GM15510 (cell line): ENCODE data around the gene REEP6.

Experiments used
- POLR2A ChIP-seq: IDR thresholded peaks from 3 replicates; pipeline ENCODE4 v1.6.1; 2011; ENCODE audit warnings: borderline replicate concordance; ENCODE audit not compliant: insufficient read length; ENCODE audit errors: extremely low read depth

REEP6 gene

GRCh38 chr19:1491114-1491848 lies at the start of gene REEP6:
Gene REEP6 (plus strand): TSS chr19:1491181. CDS start chr19:1491270, 89 bp downstream.
- TF ChIP-seq POLR2A: no peak

GRCh38 chr19:1441677-1442438 lies 49.1 kb upstream of the REEP6 start:
- TF ChIP-seq POLR2A: no peak

- TF ChIP-seq POLR2A: no peak
These were observed 45.6 kb upstream of the REEP6 start for GRCh38 chr19:1445185-1445931.

- TF ChIP-seq POLR2A: no peak
These were observed 44.9 kb upstream of the REEP6 start for GRCh38 chr19:1445932-1446712.

GRCh38 chr19:1446713-1447481 lies 44.1 kb upstream of the REEP6 start:
- TF ChIP-seq POLR2A: no peak

- TF ChIP-seq POLR2A: no peak
These were observed 43.5 kb upstream of the REEP6 start for GRCh38 chr19:1447504-1447903.

- TF ChIP-seq POLR2A: no peak
These were observed 43.0 kb upstream of the REEP6 start for GRCh38 chr19:1447944-1448343.

GRCh38 chr19:1449467-1450442 lies 41.2 kb upstream of the REEP6 start, which contains the start of gene APC2:
Gene APC2 (plus strand): TSS chr19:1450121. CDS start chr19:1453002, 2,881 bp downstream.
- TF ChIP-seq POLR2A: no peak

GRCh38 chr19:1450735-1451731 lies 39.9 kb upstream of the REEP6 start:
- no peak for TF ChIP-seq POLR2A

GRCh38 chr19:1451916-1452801 lies 38.8 kb upstream of the REEP6 start:
- TF ChIP-seq POLR2A: no peak
